Stimulated activated CD8-positive, alpha-beta memory T cell treated with anti-CD3 and anti-CD28 coated beads, Interleukin-15, amount 100 ng/mL, for 1 hour (primary cell): ENCODE measurements around the gene GPC6.

Source experiments
- DNase-seq: peaks from one replicate; pipeline ENCODE4 v3.0.0-alpha.2; 2020; ENCODE audit warnings: low read depth

Gene GPC6

DNA sequence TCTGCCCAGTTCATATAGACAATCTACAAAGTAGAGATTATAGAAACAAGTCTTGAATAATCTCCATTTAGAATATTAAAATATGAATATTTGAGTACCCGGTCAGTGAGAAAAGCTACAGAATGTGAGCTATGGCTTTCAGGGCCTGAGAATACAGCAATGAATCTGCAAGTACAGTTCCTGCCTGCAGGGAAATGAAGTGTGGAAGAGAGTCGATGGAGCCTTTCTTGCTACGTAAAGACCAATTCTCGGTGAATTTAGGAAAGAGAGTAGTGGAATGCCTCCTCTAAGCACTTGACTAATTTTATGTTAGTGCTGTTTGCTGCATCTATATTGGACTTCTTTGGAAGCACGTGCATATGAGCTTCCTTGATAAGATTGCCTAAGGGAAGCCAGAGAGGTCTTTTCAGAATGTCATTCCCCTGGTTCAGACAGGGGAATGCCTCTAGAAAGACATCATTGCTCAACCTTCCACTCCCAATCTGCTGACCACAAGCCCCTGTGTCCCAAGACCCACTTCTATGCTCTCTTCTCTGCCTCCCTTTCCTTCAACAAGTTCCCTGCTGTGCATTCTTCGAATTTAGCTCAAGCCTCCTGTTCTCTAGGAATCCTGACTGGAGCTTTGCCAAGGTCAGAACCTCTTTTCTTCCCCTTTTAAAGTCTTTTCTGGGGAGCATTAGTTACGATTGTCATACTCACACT lies 41.9 kb downstream of the GPC6 start:
- DNase-seq = no peak

DNA sequence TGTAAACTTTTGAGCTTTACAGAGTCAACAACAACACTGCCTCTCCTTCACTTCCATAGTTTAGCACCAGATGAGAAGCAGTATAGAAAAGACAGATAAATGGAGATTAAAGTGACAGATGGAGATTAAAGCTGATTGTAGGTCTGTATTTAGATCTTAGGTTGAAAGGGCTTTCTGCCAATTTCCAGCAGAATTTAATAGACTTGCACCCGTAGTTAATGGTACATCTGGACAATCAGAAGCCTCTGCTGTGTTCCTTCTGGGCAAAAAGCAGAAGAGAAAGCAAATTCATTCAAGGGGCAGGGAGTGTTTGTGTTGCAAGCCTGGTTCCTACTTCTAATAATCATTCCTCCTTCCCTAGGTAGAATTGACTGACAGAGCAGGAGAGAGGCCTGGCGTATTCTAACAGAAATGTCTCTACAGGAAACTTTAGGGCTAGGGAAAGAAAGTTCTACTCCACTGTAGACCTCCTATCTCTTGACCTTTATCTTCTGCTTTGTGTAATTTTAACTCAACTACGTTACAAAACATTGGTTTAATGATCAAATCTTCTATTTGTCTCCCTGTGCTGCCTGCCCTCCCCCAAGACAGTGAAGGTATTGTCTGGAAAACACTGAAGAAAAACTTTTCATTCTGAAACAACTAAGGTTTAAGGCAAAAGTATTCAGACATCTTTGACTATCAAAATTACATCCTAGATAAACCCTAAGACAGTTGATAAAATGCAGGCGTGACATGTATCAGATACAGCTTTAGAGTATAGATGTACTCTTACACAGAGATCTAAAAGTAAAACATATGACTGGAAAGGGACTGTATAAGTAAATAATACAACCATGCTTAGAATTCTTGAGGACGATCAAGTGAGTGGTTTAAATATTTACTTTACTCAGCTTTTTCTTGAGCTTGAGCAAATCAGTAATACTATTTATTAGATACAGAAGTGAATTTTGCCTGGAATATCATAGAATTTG lies 44.4 kb downstream of the GPC6 start:
- no peak for DNase-seq

DNA sequence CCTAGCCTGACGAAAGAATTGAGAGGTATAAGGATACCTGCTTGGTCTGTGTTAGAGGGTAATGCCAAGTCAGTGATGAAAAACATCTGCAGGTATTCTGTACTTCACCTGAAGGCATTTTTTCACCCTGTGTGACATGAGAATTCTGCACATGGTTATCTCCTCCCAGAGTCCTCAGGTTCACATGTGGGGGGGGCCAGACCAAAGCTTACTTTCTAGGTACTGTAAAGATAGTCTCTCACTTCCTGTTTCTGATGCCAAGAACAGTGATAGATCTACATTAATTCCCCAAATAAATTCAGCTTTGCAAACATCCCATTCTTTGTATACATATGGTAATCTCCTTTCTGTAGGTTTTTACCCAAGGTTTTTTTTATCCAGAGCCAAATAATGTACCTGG lies 53.4 kb downstream of the GPC6 start:
- DNase-seq = no peak

DNA sequence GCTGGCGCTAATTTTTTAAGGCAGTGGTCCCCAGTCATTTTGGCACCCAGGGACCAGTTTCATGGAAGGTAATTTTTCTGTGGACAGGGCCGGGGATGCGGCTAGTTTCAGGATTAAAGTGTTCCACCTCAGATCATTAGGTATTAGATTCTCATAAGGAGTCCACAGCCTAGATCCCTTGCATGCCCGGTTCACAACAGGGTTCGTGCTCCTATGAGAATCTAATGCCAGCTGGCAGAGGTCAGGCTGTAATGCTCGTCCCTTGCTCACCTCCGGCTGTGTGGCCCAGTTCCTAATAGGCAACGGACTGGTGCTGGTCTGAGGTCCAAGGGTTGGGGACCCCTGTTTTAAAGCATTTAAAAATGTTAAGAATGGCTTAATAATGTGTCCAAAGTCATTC lies 54.1 kb downstream of the GPC6 start:
- no peak for DNase-seq

DNA sequence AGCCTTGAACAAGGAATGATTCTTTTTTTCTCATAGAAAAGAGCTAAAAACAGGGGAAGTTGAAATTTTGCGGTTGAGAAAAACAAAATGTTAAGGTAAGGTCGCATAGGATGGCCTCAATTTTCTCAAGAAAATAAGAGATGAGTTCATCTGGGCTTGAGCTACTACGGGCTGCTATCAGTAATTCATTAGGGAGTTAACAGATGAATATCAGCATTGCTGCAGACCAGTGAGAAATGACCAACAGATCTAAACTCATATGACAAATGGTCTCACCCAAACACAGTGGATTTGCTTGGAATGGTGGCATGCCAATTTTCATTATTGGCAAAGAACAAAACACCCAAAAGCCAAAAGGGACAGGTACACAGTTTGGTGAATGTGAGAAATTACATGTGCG lies 56.6 kb downstream of the GPC6 start:
- no peak for DNase-seq

DNA sequence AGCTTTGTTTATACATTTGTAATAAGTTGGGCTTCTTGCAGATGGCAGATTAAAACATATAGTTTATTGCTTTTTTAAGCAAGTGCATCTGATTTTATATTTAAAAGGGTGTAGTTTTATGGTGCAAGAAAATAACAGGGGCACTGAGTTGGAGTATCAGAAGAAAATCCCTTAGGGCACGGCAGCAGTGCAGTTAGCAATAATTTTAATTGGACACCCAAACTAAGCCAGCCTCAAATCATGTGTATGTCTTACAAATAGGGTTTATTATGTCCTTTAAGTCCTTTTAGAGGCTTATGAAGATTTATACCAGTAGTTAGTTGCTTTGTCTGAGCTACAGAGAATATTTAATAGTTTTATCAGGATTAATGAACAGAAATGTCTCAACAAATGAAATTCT lies 57.5 kb downstream of the GPC6 start:
- no peak for DNase-seq

DNA sequence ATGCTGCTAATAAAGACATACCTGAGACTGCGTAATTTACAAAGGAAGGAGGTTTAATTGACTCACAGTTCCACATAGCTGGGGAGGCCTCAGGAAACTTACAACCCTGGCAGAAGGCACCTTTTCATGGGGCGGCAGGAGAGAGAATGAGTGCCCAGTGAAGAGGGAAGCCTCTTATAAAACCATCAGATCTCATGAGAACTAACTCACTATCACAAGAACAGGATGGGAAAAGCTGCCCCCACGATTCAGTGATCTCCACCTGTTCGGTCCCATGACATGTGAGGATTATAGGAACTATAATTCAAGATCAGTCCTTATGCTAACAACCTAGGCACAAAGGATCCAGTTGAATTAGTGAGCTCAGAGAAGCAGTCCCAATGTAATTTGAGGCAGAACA lies 59.4 kb downstream of the GPC6 start:
- no peak for DNase-seq

DNA sequence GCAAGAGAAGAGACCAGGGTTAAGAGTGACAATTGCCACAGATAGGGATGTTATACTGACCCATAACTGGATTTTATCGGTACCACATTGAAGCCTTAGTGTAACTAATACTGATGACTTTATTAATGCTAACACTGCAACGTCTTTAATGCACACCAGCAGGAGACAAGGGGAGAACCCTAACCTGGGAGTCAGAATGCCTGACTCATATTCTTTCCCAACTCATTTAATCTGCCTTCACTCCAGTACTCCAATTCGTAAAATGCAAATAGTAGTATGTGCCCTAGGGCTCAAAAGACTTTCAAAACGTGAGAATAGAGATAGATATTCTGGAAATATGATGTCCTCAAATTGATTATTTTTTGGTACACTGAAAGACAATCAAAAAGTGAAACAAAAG lies 62.4 kb downstream of the GPC6 start:
- DNase-seq = no peak

DNA sequence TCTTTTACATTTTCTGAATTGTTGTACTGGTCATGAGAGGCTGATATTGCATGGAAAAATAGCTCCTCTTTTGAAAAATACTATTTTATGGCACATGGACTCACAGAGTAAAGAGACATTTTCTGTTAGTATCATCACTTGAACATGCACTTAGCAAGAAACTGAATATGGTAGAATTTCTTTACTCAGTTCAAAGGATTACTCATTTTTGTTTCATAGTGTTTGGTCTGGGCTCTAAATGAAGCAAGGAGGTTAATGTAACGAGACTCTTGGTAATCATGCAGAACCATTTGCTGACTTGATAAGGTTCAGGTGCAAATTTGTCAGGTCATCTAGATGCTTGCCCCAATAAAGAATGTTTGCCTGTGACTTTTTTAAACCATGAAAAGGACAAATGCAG lies 63.2 kb downstream of the GPC6 start:
- DNase-seq = no peak

DNA sequence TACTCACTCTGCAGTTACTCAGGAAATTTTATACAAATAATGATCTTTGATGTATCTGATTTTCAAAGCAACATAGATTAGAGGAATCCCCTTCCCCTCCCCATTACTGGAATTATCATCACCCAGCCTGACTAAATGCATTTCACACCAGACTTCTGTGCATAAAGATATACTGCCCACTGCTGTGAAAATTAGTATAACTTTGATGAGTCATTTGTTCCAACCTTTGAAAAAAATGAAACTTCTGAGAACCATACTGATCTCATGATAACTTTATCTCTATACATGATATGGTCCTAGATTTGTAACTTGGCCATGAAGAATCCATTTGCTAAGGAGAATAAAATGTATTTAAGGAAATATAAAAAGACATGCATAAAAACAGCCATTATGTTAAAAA lies 63.9 kb downstream of the GPC6 start:
- DNase-seq = no peak

DNA sequence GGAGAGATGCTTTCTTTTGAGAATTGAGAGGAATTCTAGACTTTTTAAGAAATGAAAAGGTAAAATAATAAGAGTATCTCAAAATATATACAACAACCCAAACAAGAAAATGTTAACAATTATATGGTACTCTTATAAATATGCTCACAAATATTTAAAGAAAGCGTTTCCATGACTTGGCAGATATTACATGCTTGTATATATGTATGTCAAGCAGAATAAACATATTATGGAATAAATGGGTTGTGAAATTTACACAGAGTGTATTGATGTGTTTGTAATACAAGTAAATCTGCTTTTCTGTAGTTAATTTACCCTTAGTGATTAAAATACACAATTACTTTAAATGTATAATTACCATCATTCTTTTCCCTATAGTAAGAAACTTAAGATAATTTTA lies 65.8 kb downstream of the GPC6 start:
- no peak for DNase-seq

DNA sequence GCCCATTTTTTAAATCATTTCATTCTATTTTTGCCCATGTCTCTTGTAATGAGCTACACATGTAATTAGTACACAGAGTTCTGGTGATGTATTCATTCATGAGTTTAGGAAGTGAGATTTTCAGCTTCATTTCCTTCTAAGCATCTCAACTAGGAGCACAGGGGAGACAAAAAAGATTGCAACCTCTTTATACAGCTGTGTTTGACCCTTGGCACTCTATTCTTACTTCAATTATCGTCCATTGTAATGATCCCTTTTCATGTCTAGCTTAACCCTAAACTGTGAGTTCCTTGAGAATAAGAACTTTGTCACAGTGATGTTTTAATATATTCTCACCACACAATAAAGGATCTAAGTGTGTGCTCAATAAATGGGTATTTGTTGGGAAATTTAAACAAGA lies 67.1 kb downstream of the GPC6 start:
- no peak for DNase-seq

DNA sequence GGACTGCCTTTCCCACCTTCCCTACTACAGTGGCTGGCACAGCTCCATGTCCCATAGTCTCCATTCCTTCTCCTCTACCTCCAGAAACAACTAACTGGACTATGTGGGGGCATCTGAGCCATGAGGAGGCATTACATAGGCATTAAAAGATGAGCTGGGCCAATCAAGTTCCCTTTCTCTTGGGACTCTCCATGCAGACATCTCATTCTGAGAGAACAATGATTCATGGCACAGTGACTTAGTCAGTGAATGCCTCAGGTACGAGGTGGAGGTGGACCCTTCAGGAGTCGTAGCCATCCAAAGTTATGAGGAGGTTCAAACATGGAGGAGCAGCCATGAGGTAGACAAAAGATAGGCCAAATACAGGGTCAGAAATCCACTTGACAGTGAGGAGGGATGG lies 70.0 kb downstream of the GPC6 start:
- DNase-seq = no peak

DNA sequence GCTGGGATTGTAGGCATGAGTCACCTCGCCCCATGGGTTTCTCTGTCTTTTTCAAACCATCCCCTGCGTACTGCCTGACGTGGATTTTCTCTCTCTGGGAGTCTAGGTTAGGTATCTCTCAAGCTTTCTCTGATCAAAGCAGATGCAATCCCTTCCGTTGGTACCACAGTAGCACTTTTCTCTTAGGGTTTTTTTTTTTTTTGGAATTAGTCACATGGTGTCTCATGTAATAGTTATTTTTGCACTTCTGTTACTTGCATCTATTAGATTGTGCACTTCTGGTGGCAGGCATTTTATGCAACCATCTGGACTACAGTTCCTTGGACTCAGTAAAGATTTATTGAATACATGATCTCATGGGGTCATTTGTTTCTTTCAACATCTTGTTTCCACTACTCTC lies 72.1 kb downstream of the GPC6 start:
- DNase-seq = no peak

DNA sequence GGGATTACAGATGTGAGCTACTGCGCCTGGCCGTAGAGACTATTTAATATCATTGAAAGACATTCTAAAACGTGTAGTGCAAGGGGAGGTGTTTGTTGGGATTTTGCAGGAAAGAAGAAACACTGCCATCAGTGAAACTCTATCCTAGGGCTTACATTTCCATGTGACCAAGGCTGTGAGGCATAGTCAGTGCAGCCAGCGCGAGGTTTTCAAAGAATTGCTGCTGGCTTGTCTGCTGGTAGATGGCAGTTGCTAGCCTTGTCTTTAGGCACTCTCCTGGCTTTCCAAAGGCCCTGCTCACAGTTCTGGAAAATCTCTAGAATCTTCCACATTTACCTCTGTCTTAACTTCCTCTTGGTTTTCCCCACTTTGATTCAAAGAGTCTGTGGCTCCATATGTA lies 77.5 kb downstream of the GPC6 start:
- DNase-seq = no peak

DNA sequence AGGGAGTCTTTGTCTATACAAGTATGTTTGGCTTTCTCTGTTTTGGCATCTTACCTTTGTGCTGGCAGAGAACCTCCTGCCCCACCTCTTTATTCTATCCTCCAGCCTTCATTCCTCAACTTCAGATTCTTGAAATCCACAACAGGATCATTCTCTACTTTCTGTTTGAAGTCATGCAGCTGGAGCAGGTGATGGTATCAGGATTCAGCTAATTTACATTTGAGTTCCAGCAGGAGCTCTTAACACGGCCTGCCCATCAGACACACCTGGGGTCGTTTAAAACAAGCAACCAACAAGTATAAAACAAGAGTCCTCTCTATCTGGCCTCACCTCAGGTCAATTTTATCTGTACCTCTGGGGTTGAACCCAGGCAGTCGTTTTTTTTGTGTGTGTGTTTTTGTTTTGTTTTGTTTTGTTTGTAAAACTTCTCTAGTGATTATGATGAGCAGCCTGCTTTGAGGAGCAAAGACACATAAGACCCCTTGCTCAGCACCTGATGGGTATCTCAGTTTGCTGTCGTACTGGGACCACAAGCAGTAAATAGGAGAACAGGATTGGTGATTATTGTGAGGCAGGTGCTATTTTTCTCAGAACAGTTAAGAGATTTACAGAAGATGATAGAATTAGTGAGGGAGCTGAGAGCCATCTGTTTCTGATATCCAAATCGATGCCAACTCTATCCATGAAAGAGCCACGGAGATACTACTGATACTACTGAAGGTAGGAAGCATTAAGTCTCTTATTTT lies 78.4 kb downstream of the GPC6 start:
- DNase-seq = no peak

DNA sequence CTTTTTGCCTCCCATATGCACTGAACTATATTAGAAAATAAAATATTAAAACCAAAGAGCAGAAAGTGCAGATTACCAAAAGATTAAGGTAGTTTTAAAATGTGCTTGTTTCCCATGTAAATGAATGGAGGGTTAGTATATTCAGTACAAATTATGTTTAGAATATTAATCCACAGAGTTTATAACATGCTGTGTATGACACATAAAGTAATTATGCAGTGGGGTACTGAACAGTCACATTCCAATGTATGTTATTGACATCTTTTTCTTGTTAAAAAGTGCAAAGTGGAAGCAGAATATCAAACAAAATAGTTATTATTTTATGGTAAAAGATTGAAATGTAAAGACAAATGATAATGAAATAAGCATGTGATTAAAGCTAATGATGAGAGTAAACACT lies 79.3 kb downstream of the GPC6 start:
- no peak for DNase-seq

DNA sequence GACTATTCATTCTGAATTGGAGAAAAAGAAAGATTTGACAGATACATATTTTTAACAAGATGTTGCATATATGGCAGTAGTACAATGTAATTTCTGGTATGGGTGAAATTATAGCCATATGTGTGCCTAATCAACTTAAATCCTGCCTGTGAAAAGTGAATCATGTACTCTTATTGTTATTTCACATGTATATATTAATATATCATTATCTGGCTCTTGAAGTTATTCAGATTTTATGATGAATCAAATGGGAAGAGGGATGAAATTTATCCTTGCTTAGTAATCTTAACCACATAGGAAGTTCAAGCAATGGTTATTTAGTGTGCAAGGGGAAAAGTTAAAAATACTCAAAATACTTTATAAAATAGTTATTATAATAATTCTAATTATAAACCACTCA lies 80.5 kb downstream of the GPC6 start:
- DNase-seq = no peak

DNA sequence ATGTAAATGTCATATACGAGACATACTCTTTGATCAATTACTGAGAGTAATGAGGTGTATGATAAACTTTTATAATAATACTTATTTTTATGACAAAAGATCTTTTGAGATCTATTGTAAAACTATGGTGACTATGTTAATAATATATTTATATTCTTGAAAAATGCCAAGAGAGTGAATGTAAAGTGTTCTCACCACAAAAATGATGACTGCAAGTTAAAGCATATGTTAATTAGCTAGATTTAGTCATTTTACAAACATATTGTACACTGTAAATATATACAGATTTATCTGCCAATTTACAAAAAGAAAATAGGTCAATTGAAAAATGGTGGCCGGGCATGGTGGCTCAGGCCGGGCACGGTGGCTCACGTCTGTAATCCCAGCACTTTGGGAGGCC lies 81.0 kb downstream of the GPC6 start:
- DNase-seq = no peak

DNA sequence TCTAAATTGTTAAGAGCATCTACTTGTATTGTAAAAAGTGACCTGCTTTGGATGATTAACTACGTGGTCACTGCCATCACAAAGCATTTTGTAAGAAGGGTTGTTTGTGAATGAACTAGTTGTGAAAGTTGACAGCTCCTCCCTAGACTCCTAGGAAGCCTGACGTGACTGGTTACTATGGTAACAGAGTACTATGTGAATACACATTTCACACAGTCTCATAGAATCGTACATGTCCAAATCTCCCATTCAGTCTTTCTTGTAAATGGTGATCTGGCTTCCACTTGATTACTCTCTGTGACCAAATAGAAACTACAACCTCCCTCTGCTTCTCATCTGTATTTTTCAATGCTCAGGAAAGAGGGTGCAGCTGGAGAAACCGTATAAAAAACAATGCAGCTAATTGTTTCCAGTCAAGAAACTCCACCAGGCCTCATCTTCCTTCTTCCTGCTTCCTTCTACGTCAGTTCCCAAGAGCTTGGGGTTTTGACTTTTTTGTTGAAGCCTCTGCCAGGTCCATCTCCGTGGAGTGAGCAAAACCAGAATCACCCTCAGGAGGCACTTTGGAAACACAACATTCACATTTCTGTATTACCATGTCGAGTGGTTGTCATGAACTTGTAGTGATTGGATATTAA lies 83.4 kb downstream of the GPC6 start:
- DNase-seq = no peak

DNA sequence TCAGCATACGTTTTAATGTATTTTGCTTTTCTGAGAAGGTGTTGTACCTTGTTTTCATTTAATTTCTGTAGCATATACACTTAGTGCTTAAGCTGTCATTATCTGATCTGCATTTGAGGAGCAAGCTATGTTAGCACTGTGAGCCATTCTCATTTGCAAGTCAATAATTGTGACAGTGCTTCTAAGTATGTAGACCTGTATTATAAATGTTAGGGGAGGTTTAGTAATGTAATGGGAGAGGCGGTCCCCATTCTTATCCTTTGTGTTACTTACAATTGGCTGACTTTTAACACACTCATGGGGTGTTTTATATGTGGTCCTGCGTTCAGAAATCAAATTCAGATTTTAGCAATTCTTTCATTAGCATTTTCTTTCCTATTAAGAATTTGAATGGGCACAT lies 90.2 kb downstream of the GPC6 start:
- DNase-seq = no peak

DNA sequence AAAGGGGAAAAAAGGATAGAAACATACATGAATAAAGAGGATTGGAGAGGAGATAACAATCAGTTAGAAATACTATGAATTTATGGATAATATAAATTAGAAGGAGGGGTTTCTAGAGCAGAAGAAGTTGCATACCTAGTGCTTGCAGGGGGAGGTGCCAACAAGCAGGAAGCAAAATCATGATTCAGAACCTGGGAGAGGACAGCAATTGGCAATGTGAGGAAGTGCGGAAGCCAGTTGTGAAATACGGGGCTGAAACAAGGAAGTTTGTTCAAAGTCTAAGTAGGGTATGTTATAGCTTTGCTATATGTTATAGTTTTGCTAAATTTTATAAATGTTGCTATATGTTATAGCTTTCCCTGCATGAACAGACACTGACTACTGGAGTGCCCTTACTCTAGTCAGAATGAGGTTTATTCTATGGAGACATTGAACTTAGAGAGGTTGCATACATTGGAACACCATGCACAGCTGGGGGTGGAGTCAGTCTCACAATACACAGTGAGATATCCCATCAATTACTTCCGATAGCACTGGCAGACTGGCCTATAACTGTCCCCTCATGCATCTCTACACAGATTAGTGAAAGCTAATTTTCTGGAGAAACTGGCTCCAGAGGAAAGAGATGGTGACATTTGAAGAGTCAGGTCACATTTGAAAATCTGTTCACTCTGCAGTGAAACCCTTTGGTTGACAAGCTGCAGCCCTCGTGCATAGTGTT lies 92.1 kb downstream of the GPC6 start:
- no peak for DNase-seq
